H1 (cell line): ENCODE results near the gene RELL1. TPM values are rescaled to one million over a fixed set of nuclear protein-coding genes. Genes with fewer than 3 reads are reported as not detected.

ENCODE experiments used
- CTCF ChIA-PET: fragments of 300-600 bp; sonication (Branson Sonifier 250); formaldehyde crosslinking; loops from one replicate; lab custom pipeline; 2021; ENCODE audit not compliant: partially characterized antibody; lab: Charles Lee
- POLR2A ChIA-PET: fragments of 300-600 bp; sonication (Branson Sonifier 250); formaldehyde crosslinking; loops from one replicate; lab custom pipeline; 2021; ENCODE audit warnings: inconsistent platforms; ENCODE audit not compliant: partially characterized antibody; lab: Charles Lee
- DNase-seq, 2 experiments: peaks; one replicate each; pipeline versions ENCODE4 v3.0.0 to v3.0.0-alpha.2; 2010 to 2022; ENCODE audit warnings: low spot score in 2 of 2, low read depth in 1 of 2, mixed read lengths in 1 of 2
- FAIRE-seq: peaks from 2 replicates; lab custom pipeline; 2011; peaks lifted over from hg19 to GRCh38; lab: Jason Lieb, UNC
- H2AFZ ChIP-seq: 2 replicates; pipeline ENCODE4 v1.8.1; 2012; ENCODE audit warnings: low read length, inconsistent platforms
- H2AK5ac ChIP-seq: 2 replicates; pipeline ENCODE4 v1.6.1; 2013; ENCODE audit warnings: low read depth, low read length
- H2BK120ac ChIP-seq: replicated peaks from 2 replicates; pipeline ENCODE3; 2013; ENCODE audit warnings: low read depth, low read length, inconsistent platforms
- H2BK12ac ChIP-seq: 2 replicates; pipeline ENCODE4 v1.6.1; 2013; ENCODE audit warnings: low read depth, low read length
- H2BK15ac ChIP-seq: 2 replicates; pipeline ENCODE4 v1.6.1; 2013; ENCODE audit warnings: low read length
- H2BK20ac ChIP-seq: 2 replicates; pipeline ENCODE4 v1.6.1; 2013; ENCODE audit warnings: low read length
- H2BK5ac ChIP-seq: 2 replicates; pipeline ENCODE4 v1.6.1; 2013; ENCODE audit warnings: low read depth, low read length
- H3K14ac ChIP-seq: 2 replicates; pipeline ENCODE4 v1.6.1; 2013; ENCODE audit warnings: inconsistent platforms; ENCODE audit not compliant: insufficient read length
- H3K18ac ChIP-seq: 2 replicates; pipeline ENCODE4 v1.6.1; 2013; ENCODE audit warnings: low read length; ENCODE audit errors: extremely low read depth
- H3K23ac ChIP-seq: 2 replicates; pipeline ENCODE4 v1.6.1; 2013; ENCODE audit warnings: inconsistent platforms; ENCODE audit not compliant: insufficient read length
- H3K23me2 ChIP-seq: 2 replicates; pipeline ENCODE4 v1.6.1; 2013; ENCODE audit warnings: low read depth, low read length
- H3K27ac ChIP-seq: 2 replicates; pipeline ENCODE4 v1.6.1; 2011; ENCODE audit warnings: low read depth, low read length, inconsistent platforms
- H3K27me3 ChIP-seq, 4 experiments: replicated peaks in 1 of 4; 1 replicate in 1 of 4; 2 replicates in 3 of 4; pipeline versions ENCODE4 v1.6.1 to v1.8.1; 2011 to 2013; ENCODE audit warnings: low read length in 3 of 4, mild to moderate bottlenecking in 3 of 4, inconsistent platforms in 2 of 4, mixed read lengths in 2 of 4, moderate library complexity in 1 of 4; ENCODE audit not compliant: control insufficient read depth in 3 of 4, insufficient read depth in 3 of 4; ENCODE audit errors: extremely low read depth in 1 of 4
- H3K36me3 ChIP-seq, 4 experiments: 2 replicates each; pipeline versions ENCODE4 v1.6.1 to v1.8.1; 2011 to 2013; ENCODE audit warnings: mild to moderate bottlenecking in 4 of 4, low read length in 3 of 4, moderate library complexity in 2 of 4, control low read depth in 1 of 4, inconsistent platforms in 1 of 4; ENCODE audit not compliant: insufficient read depth in 4 of 4, control insufficient read depth in 2 of 4
- H3K4ac ChIP-seq: replicated peaks from 2 replicates; pipeline ENCODE3; 2013; ENCODE audit warnings: low read length, low read depth, mixed read lengths, inconsistent platforms; ENCODE audit not compliant: insufficient read length
- H3K4me1 ChIP-seq, 4 experiments: replicated peaks in 1 of 4; 1 replicate in 1 of 4; 2 replicates in 3 of 4; pipeline versions ENCODE4 v1.6.1 to v1.8.1; 2011 to 2013; ENCODE audit warnings: low read length in 3 of 4, inconsistent platforms in 2 of 4, mixed read lengths in 1 of 4; ENCODE audit not compliant: insufficient read depth in 4 of 4, control insufficient read depth in 3 of 4
- H3K4me2 ChIP-seq, 2 experiments: 2 replicates each; pipeline versions ENCODE4 v1.6.1 to v1.8.1; 2011 to 2013; ENCODE audit warnings: low read depth in 2 of 2, low read length in 2 of 2, control low read depth in 1 of 2, inconsistent platforms in 1 of 2, mild to moderate bottlenecking in 1 of 2; ENCODE audit not compliant: insufficient read depth in 1 of 2
- H3K4me3 ChIP-seq, 4 experiments: fragments of 200-600, 300-600 bp in 1 of 4; sonication (generic), shearing (Covaris generic), sonication (Bioruptor Twin) in 1 of 4; 2 replicates each; pipeline versions ENCODE4 v1.5.1 to v1.8.1; 2011 to 2016; ENCODE audit warnings: low read length in 4 of 4, low read depth in 3 of 4, control low read depth in 2 of 4, inconsistent platforms in 2 of 4, mild to moderate bottlenecking in 2 of 4, mixed read lengths in 1 of 4, moderate library complexity in 1 of 4; ENCODE audit not compliant: insufficient read depth in 2 of 4; ENCODE audit errors: extremely low read depth in 1 of 4
- H3K56ac ChIP-seq: replicated peaks from 2 replicates; pipeline ENCODE3; 2013; ENCODE audit warnings: low read depth, mild to moderate bottlenecking, mixed read lengths, low read length, inconsistent platforms; ENCODE audit not compliant: insufficient read length
- H3K79me1 ChIP-seq: 2 replicates; pipeline ENCODE4 v1.6.1; 2013; ENCODE audit warnings: low read depth, low read length, control low read depth
- H3K79me2 ChIP-seq, 2 experiments: 2 replicates each; pipeline versions ENCODE4 v1.6.1 to v1.8.1; 2012 to 2013; ENCODE audit warnings: low read length in 2 of 2, mild to moderate bottlenecking in 2 of 2, inconsistent platforms in 1 of 2; ENCODE audit not compliant: insufficient read depth in 2 of 2, control insufficient read depth in 1 of 2
- H3K9ac ChIP-seq, 4 experiments: replicated peaks in 1 of 4; 1 replicate in 1 of 4; 2 replicates in 3 of 4; pipeline versions ENCODE4 v1.6.1 to v1.8.1; 2011 to 2013; ENCODE audit warnings: low read depth in 3 of 4, low read length in 3 of 4, control low read depth in 2 of 4, mild to moderate bottlenecking in 2 of 4, moderate library complexity in 2 of 4, inconsistent platforms in 1 of 4; ENCODE audit errors: extremely low read depth in 1 of 4
- H3K9me3 ChIP-seq, 2 experiments: 2 replicates each; pipeline versions ENCODE4 v1.6.1 to v1.8.1; 2012 to 2013; ENCODE audit warnings: mild to moderate bottlenecking in 2 of 2, moderate library complexity in 2 of 2, control low read depth in 1 of 2, inconsistent platforms in 1 of 2, low read depth in 1 of 2, low read length in 1 of 2, mixed read lengths in 1 of 2; ENCODE audit not compliant: insufficient read depth in 2 of 2
- H4K20me1 ChIP-seq, 2 experiments: replicated peaks in 1 of 2; 2 replicates each; pipeline versions ENCODE3 to v1.8.1; 2011 to 2013; ENCODE audit warnings: inconsistent platforms in 2 of 2, low read length in 2 of 2, mild to moderate bottlenecking in 1 of 2; ENCODE audit not compliant: insufficient read depth in 2 of 2, control insufficient read depth in 1 of 2
- H4K5ac ChIP-seq: 2 replicates; pipeline ENCODE4 v1.6.1; 2013; ENCODE audit warnings: low read length, low read depth, mixed read lengths, inconsistent platforms; ENCODE audit not compliant: insufficient read length
- H4K8ac ChIP-seq: 2 replicates; pipeline ENCODE4 v1.8.0; 2013; ENCODE audit warnings: mild to moderate bottlenecking, moderate library complexity, low read length, inconsistent platforms; ENCODE audit not compliant: insufficient read depth; ENCODE audit errors: extremely low read depth
- H4K91ac ChIP-seq: replicated peaks from 2 replicates; pipeline ENCODE3; 2013; ENCODE audit warnings: low read length, mixed read lengths, inconsistent platforms; ENCODE audit not compliant: insufficient read length
- BACH1 ChIP-seq: IDR thresholded peaks from 2 replicates; pipeline ENCODE4 v1.6.1; 2012; ENCODE audit warnings: low read length, improper control_type of control experiment
- GTF2F1 ChIP-seq: IDR thresholded peaks from 2 replicates; pipeline ENCODE4 v1.6.1; 2012; ENCODE audit warnings: low read depth, low read length, improper control_type of control experiment, borderline replicate concordance
- HDAC6 ChIP-seq: IDR thresholded peaks from one replicate; pipeline ENCODE4 v1.7.1; 2012; ENCODE audit warnings: low read depth, mild to moderate bottlenecking, inconsistent platforms, low read length, moderate library complexity
- KDM4A ChIP-seq: IDR thresholded peaks from one replicate; pipeline ENCODE4 v1.7.1; 2012; ENCODE audit warnings: low read depth, mild to moderate bottlenecking, moderate library complexity, low read length, inconsistent platforms; ENCODE audit not compliant: severe bottlenecking
- MAFK ChIP-seq: IDR thresholded peaks from 2 replicates; pipeline ENCODE4 v1.6.1; 2012; ENCODE audit warnings: low read depth, mild to moderate bottlenecking, improper control_type of control experiment, low read length
- NANOG ChIP-seq: IDR thresholded peaks from 2 replicates; pipeline ENCODE4 v1.6.1; 2011; ENCODE audit warnings: low read length, low read depth, mild to moderate bottlenecking, inconsistent platforms; ENCODE audit not compliant: insufficient read depth, poor library complexity, severe bottlenecking
- RNF2 ChIP-seq: fragments of 200-900, 300-1000 bp; sonication (generic); IDR thresholded peaks from 2 replicates; pipeline ENCODE4 v1.7.1; 2016; ENCODE audit warnings: borderline replicate concordance, low read depth, mild to moderate bottlenecking, antibody characterized with exemption, low read length; ENCODE audit not compliant: poor library complexity, severe bottlenecking; ENCODE audit errors: missing control alignments
- SP4 ChIP-seq: IDR thresholded peaks from 2 replicates; pipeline ENCODE4 v1.6.1; 2012; ENCODE audit warnings: low read length, inconsistent platforms
- TAF1 ChIP-seq: IDR thresholded peaks from 2 replicates; pipeline ENCODE4 v1.6.1; 2011; ENCODE audit warnings: mild to moderate bottlenecking, low read depth, low read length
- TEAD4 ChIP-seq: IDR thresholded peaks from 2 replicates; pipeline ENCODE4 v1.6.1; 2012; ENCODE audit warnings: low read depth, low read length, inconsistent platforms, mixed read lengths
- WGBS, 2 experiments: shearing (Covaris generic) in 1 of 2; methylation state at CpG; one replicate each; pipeline versions ENCODE4 v1.1.6 to v1.1.7; 2013 to 2015; ENCODE audit warnings: low lambda C conversion rate in 2 of 2, mixed read lengths in 2 of 2, inconsistent platforms in 1 of 2, low coverage in 1 of 2, missing lambda C conversion rate in 1 of 2; ENCODE audit not compliant: insufficient replicate concordance in 2 of 2, insufficient coverage in 1 of 2, insufficient read length in 1 of 2; ENCODE audit errors: extremely low coverage in 1 of 2, missing lambda C conversion rate in 1 of 2; 5-methylcytosine and 5-hydroxymethylcytosine counted together
- polyA plus RNA-seq, 7 experiments: library from polyadenylated mRNA; depleted of rRNA in 3 of 7; stranded (reverse) in 5 of 7; unstranded in 2 of 7; fragments of >200 nt in 5 of 7; fragments of 200-250 nt in 2 of 7; gene quantifications; 1 replicate in 5 of 7; 2 replicates in 1 of 7; 4 replicates in 1 of 7; pipeline versions ENCODE4 v1.2.1 to v1.2.3, GENCODE V29; 2011 to 2013; ENCODE audit warnings: missing spikeins in 2 of 7, mixed read lengths in 2 of 7
- total RNA-seq: library from RNA; stranded (reverse); fragmentation: NEBNext Ultra II Directional; extraction: Animal tissue kit (Norgen Biotek cat#: 25700); gene quantifications from 2 replicates; pipeline ENCODE4 v1.2.1, GENCODE V29; 2021
- TF ChIP-seq, protein P1 (sequence below): IDR thresholded peaks from 2 replicates; pipeline ENCODE4 v1.6.1; 2012; ENCODE audit warnings: low read length, inconsistent platforms

Gene RELL1
- total and polyA plus RNA-seq, 2 of the 8 experiments (the other 6 are each of a cell fraction or from before 2014, with no cell fraction given), result 2.1 to 14.1 TPM

DNA sequence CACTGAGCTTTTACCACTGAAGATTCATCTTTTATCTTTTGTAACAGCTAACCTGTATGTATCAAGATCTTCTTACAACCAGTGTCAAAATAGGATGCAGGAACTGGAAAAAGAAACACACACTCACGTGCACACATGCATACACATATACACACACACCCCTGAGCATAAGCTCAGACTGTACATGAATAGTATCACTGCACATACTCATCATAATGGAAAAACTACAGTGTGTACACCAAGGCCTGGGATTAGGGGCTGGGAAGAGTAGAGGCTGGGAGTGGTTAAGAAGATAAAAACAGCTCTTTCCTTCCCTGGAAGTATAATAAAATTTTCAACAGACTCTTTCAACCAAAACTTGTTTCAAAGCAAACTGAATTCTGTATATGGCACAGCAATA lies 73.4 kb downstream of the RELL1 start:
- FAIRE-seq, result no peak
- no peak for TF ChIP-seq NANOG
- no peak for TF ChIP-seq HDAC6
- no peak for TF ChIP-seq MAFK
- no peak for TF ChIP-seq RNF2
- no peak for TF ChIP-seq TEAD4
- TF ChIP-seq TAF1, result no peak
- no peak for TF ChIP-seq GTF2F1
- TF ChIP-seq BACH1, result no peak
- TF ChIP-seq SP4, result no peak
- TF ChIP-seq, protein P1, sequence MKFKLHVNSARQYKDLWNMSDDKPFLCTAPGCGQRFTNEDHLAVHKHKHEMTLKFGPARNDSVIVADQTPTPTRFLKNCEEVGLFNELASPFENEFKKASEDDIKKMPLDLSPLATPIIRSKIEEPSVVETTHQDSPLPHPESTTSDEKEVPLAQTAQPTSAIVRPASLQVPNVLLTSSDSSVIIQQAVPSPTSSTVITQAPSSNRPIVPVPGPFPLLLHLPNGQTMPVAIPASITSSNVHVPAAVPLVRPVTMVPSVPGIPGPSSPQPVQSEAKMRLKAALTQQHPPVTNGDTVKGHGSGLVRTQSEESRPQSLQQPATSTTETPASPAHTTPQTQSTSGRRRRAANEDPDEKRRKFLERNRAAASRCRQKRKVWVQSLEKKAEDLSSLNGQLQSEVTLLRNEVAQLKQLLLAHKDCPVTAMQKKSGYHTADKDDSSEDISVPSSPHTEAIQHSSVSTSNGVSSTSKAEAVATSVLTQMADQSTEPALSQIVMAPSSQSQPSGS, result no peak
- TF ChIP-seq KDM4A, result no peak

More for the DNA sequence above, 73.4 kb downstream of the RELL1 start:
- ChIA-PET CTCF (interaction anchor here (0.9 to 1.8 kb wide), 5 partner anchors 10 to 191 kb away, joined by 3 to 5 read pairs (median 4); no protein-coding TSS in a partner anchor), POLR2A (interaction anchor here (1.3 kb wide), 1 partner anchor 11 kb away, joined by 3 read pairs; no protein-coding TSS in a partner anchor)
- no peaks in the 10 kb centered on the region for H3K27me3 ChIP-seq
- no peak overlapping the region for H3K9ac ChIP-seq
- H3K9me3 ChIP-seq, result no peaks in the 10 kb centered on the region
- H4K20me1 ChIP-seq, result no peaks in the 10 kb centered on the region
- no peaks in the 10 kb centered on the region for H3K36me3 ChIP-seq
- H2AK5ac ChIP-seq, result no peak overlapping the region
- no peak overlapping the region for H2BK12ac ChIP-seq
- H3K56ac ChIP-seq, result no peak overlapping the region
- H3K27ac ChIP-seq, result no peak overlapping the region
- no peak overlapping the region for H4K91ac ChIP-seq
- H3K79me2 ChIP-seq, result no peaks in the 10 kb centered on the region
- H2AFZ ChIP-seq, result no peak overlapping the region
- H3K23me2 ChIP-seq, result no peaks in the 10 kb centered on the region
- H3K4me1 ChIP-seq, result no peaks in the 10 kb centered on the region
- no peaks in the 10 kb centered on the region for H3K79me1 ChIP-seq
- H3K4ac ChIP-seq, result no peak overlapping the region
- H3K18ac ChIP-seq, result no peak overlapping the region
- no peak overlapping the region for H4K8ac ChIP-seq
- 0% methylated on average over 1 of the region's 1 CpG; no CpG with 5 or more reads in 1 of the 2 experiments for WGBS, 2 experiments
- no peak overlapping the region for H2BK15ac ChIP-seq
- H2BK120ac ChIP-seq, result no peak overlapping the region
- no peak overlapping the region for H4K5ac ChIP-seq
- H2BK20ac ChIP-seq, result no peak overlapping the region
- no peak overlapping the region for H2BK5ac ChIP-seq
- no peak overlapping the region for H3K14ac ChIP-seq
- no peak for DNase-seq
- H3K4me3 ChIP-seq, result no peak overlapping the region
- H3K4me2 ChIP-seq, result no peak overlapping the region
- H3K23ac ChIP-seq, result no peak overlapping the region
